NCI-H526 (cell line): ENCODE data around the gene FNIP1.
"Not testable (repeated sequence)": the region's sequence is repeated elsewhere in the genome, so short reads cannot be mapped to it uniquely, and the experiment has no call there.

ENCODE experiments used
- DNase-seq, 2 experiments: peaks; one replicate each; lab custom pipeline; 2025; lab: John Stamatoyannopoulos, UW

The FNIP1 gene

GRCh38 chr5:131796793-131797693 lies at the start of gene FNIP1:
Gene FNIP1 (minus strand): TSS chr5:131797017. CDS start chr5:131796921, 96 bp downstream.
- peak; percentile 89 to 97 for DNase-seq

- no peak for DNase-seq
Measured at GRCh38 chr5:131846536-131846935, 49.7 kb upstream of the FNIP1 start.

GRCh38 chr5:131845828-131846227 lies 49.0 kb upstream of the FNIP1 start:
- DNase-seq, result no peak

GRCh38 chr5:131842971-131843370 lies 46.2 kb upstream of the FNIP1 start:
- DNase-seq, result not testable (repeated sequence)

GRCh38 chr5:131832702-131833101 lies 35.9 kb upstream of the FNIP1 start:
- DNase-seq, result not testable (repeated sequence)

- DNase-seq, result peak in 1 of 2 experiments; percentile 2
Measured at GRCh38 chr5:131825404-131826013, 28.7 kb upstream of the FNIP1 start.

GRCh38 chr5:131824631-131825030 lies 27.8 kb upstream of the FNIP1 start:
- no peak for DNase-seq

GRCh38 chr5:131821221-131821620 lies 24.4 kb upstream of the FNIP1 start:
- DNase-seq, result no peak

- no peak for DNase-seq
Measured at GRCh38 chr5:131818001-131818724, 21.3 kb upstream of the FNIP1 start.

GRCh38 chr5:131814990-131815389 lies 18.2 kb upstream of the FNIP1 start:
- DNase-seq, result no peak

GRCh38 chr5:131812371-131813160 lies 15.7 kb upstream of the FNIP1 start:
- no peak for DNase-seq

- DNase-seq, result no peak
Measured at GRCh38 chr5:131810510-131811249, 13.9 kb upstream of the FNIP1 start.

GRCh38 chr5:131795879-131796792 lies 681 bp downstream of the FNIP1 start:
- peak; percentile 5 to 64 for DNase-seq

- DNase-seq, result no peak
Measured at GRCh38 chr5:131795228-131795627, 1.6 kb downstream of the FNIP1 start.

GRCh38 chr5:131794586-131794985 lies 2.2 kb downstream of the FNIP1 start:
- DNase-seq, result no peak

- DNase-seq, result no peak
Measured at GRCh38 chr5:131792896-131793295, 3.9 kb downstream of the FNIP1 start.

GRCh38 chr5:131791866-131792265 lies 5.0 kb downstream of the FNIP1 start:
- no peak for DNase-seq

GRCh38 chr5:131790550-131790949 lies 6.3 kb downstream of the FNIP1 start:
- DNase-seq, result no peak

GRCh38 chr5:131789765-131790164 lies 7.1 kb downstream of the FNIP1 start:
- no peak for DNase-seq

GRCh38 chr5:131787736-131788135 lies 9.1 kb downstream of the FNIP1 start:
- no peak for DNase-seq
